ENCODE results near the gene SEM1.
"Not testable (repeated sequence)": the region's sequence is repeated elsewhere in the genome, so short reads cannot be mapped to it uniquely, and the experiment has no call there.

DNA sequence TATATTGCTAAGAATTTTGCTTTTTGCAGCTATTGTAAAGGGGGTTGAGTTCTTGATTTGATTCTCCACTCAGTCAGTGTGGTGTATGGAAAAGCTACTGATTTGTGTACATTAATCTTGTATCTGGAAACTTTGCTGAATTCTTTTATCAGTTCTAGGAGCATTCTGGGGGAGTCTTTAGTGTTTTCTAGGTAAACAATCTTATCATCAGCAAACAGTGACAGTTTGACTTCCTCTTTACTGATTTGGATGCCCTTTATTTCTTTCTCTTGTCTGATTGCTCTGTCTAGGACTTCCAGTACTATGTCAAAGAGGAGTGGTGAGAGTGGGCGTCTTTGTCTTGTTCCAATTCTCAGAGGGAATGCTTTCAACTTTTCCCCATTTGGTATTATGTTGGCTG, 48.2 kb upstream of the SEM1 start:
- TF ChIP-seq, protein P1, sequence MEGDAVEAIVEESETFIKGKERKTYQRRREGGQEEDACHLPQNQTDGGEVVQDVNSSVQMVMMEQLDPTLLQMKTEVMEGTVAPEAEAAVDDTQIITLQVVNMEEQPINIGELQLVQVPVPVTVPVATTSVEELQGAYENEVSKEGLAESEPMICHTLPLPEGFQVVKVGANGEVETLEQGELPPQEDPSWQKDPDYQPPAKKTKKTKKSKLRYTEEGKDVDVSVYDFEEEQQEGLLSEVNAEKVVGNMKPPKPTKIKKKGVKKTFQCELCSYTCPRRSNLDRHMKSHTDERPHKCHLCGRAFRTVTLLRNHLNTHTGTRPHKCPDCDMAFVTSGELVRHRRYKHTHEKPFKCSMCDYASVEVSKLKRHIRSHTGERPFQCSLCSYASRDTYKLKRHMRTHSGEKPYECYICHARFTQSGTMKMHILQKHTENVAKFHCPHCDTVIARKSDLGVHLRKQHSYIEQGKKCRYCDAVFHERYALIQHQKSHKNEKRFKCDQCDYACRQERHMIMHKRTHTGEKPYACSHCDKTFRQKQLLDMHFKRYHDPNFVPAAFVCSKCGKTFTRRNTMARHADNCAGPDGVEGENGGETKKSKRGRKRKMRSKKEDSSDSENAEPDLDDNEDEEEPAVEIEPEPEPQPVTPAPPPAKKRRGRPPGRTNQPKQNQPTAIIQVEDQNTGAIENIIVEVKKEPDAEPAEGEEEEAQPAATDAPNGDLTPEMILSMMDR (IDR thresholded peaks at IDR 0.05; ENCODE audit: low read depth, low read length): not testable (repeated sequence)
- not testable (repeated sequence) for TF ChIP-seq EZH2phosphoT487 (IDR thresholded peaks at IDR 0.05; ENCODE audit: low read depth)
